Hepatocyte (in vitro differentiated cells): ENCODE data around the gene RHOT2.

Experiments
- EZH2phosphoT487 ChIP-seq: fragments of 200-600 bp; sonication (generic); IDR thresholded peaks from one replicate; pipeline ENCODE4 v1.6.1; 2018; ENCODE audit warnings: antibody characterized with exemption, mild to moderate bottlenecking, low read depth, moderate library complexity; ENCODE audit not compliant: unreplicated experiment, severe bottlenecking
- TF ChIP-seq, protein P1 (sequence below): fragments of 200-600 bp; sonication (generic); IDR thresholded peaks from 2 replicates; pipeline ENCODE4 v1.5.1; 2016; ENCODE audit warnings: antibody characterized with exemption, mild to moderate bottlenecking; ENCODE audit not compliant: poor library complexity

DNA sequence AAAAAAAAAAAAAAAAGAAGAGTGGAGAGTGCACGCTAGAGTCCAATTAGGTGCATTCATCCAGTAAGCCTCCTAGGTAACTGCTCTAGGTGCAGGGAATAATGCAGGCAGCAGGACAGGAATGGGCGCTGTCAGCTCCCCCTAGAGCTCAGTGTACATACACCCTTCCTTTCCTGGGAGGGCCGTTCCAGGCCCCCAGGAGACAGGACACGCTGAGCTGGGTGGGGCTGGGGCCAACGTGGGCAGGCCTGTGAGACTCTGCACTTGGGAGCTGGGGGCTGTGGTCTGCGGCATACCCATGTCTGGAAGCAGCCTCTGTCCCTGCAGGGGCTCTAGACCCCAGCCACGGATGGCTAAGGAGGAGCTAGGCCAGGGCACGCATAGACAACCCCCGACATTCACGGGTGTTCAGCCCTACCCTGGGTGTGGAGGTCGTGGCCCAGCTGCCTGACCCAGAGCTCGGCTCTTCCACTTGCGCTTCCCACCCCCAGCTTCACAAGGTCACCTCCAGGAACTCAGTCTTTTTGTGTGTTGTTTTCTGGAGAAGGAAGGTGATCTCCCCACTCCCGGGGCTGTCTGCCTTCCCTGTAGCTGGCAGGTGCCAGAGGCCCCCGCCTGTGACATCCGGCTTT, 52.0 kb downstream of the RHOT2 start:
- TF ChIP-seq, protein P1, sequence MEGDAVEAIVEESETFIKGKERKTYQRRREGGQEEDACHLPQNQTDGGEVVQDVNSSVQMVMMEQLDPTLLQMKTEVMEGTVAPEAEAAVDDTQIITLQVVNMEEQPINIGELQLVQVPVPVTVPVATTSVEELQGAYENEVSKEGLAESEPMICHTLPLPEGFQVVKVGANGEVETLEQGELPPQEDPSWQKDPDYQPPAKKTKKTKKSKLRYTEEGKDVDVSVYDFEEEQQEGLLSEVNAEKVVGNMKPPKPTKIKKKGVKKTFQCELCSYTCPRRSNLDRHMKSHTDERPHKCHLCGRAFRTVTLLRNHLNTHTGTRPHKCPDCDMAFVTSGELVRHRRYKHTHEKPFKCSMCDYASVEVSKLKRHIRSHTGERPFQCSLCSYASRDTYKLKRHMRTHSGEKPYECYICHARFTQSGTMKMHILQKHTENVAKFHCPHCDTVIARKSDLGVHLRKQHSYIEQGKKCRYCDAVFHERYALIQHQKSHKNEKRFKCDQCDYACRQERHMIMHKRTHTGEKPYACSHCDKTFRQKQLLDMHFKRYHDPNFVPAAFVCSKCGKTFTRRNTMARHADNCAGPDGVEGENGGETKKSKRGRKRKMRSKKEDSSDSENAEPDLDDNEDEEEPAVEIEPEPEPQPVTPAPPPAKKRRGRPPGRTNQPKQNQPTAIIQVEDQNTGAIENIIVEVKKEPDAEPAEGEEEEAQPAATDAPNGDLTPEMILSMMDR = no peak
- no peak for TF ChIP-seq EZH2phosphoT487
